ENCODE results near the gene DIDO1.

DNA sequence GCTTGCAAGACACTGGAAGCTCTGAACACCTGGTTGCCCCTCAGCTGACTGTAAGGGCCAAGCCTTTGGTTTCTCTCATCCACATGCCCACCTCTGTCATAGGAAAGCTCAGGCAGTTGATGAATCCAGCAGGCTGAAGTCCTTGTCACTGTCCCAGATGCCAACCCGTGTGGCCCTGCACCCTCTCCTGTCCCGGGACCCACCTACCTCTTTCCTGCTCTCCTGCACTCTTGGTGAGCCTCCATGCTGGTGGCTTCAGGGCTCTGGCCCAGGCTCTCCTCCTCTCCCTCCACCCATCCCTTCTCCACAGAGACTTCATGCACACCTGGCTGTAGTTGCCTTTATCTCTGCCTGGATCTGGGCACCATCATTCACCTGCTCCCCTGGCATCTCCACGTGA lies 7.7 kb upstream of the DIDO1 start:
- no peak for TF ChIP-seq POLR2AphosphoS5 (IDR thresholded peaks at IDR 0.05; ENCODE audit: low read depth, low read length)
- TF ChIP-seq, protein P1, sequence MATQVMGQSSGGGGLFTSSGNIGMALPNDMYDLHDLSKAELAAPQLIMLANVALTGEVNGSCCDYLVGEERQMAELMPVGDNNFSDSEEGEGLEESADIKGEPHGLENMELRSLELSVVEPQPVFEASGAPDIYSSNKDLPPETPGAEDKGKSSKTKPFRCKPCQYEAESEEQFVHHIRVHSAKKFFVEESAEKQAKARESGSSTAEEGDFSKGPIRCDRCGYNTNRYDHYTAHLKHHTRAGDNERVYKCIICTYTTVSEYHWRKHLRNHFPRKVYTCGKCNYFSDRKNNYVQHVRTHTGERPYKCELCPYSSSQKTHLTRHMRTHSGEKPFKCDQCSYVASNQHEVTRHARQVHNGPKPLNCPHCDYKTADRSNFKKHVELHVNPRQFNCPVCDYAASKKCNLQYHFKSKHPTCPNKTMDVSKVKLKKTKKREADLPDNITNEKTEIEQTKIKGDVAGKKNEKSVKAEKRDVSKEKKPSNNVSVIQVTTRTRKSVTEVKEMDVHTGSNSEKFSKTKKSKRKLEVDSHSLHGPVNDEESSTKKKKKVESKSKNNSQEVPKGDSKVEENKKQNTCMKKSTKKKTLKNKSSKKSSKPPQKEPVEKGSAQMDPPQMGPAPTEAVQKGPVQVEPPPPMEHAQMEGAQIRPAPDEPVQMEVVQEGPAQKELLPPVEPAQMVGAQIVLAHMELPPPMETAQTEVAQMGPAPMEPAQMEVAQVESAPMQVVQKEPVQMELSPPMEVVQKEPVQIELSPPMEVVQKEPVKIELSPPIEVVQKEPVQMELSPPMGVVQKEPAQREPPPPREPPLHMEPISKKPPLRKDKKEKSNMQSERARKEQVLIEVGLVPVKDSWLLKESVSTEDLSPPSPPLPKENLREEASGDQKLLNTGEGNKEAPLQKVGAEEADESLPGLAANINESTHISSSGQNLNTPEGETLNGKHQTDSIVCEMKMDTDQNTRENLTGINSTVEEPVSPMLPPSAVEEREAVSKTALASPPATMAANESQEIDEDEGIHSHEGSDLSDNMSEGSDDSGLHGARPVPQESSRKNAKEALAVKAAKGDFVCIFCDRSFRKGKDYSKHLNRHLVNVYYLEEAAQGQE (IDR thresholded peaks at IDR 0.05; ENCODE audit: insufficient read depth in 1 of 2, low read depth in 2 of 2, low read length in 2 of 2), result no peak
- TF ChIP-seq TAF1 (IDR thresholded peaks at IDR 0.05; ENCODE audit: borderline replicate concordance, insufficient read depth, low read length), result no peak
